ENCODE measurements around the gene GMDS. TPM values are rescaled to one million over a fixed set of nuclear protein-coding genes. Genes with fewer than 3 reads are reported as not detected.

Gene GMDS
- total and polyA plus RNA-seq, 2 of the 8 experiments (the other 6 are each of a cell fraction or from before 2014, with no cell fraction given), result 16.8 to 50.0 TPM

DNA sequence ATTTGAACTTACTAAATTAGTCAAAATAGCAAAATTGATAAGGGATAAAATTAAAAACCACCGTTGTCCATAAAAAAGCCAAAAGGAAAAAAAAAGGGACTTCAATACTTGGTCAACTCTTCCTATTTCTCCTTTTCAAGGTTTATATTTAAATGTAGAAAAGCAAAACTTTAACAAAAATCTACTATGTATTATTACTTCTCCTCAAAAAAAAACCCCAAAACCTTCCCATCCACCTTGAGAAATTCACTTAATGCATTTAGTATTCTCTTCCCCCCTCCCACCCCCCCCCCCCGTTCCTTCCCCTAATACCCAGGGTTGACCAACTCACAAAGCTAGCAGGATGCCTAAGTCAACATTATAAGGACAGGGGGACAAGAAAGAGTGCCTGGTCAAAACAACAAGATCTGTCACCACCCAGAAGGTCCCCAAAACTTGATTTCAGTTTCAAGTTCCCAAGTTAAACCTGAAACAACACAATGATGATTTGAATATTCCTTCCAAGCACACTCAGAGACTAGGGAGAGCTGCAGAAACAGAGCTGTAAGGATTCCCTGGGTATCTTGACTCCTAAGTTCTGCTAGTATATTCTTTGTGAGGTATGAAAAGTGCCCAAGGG is 14.6 kb downstream of the GMDS start (continued):
- TF ChIP-seq, protein P1, sequence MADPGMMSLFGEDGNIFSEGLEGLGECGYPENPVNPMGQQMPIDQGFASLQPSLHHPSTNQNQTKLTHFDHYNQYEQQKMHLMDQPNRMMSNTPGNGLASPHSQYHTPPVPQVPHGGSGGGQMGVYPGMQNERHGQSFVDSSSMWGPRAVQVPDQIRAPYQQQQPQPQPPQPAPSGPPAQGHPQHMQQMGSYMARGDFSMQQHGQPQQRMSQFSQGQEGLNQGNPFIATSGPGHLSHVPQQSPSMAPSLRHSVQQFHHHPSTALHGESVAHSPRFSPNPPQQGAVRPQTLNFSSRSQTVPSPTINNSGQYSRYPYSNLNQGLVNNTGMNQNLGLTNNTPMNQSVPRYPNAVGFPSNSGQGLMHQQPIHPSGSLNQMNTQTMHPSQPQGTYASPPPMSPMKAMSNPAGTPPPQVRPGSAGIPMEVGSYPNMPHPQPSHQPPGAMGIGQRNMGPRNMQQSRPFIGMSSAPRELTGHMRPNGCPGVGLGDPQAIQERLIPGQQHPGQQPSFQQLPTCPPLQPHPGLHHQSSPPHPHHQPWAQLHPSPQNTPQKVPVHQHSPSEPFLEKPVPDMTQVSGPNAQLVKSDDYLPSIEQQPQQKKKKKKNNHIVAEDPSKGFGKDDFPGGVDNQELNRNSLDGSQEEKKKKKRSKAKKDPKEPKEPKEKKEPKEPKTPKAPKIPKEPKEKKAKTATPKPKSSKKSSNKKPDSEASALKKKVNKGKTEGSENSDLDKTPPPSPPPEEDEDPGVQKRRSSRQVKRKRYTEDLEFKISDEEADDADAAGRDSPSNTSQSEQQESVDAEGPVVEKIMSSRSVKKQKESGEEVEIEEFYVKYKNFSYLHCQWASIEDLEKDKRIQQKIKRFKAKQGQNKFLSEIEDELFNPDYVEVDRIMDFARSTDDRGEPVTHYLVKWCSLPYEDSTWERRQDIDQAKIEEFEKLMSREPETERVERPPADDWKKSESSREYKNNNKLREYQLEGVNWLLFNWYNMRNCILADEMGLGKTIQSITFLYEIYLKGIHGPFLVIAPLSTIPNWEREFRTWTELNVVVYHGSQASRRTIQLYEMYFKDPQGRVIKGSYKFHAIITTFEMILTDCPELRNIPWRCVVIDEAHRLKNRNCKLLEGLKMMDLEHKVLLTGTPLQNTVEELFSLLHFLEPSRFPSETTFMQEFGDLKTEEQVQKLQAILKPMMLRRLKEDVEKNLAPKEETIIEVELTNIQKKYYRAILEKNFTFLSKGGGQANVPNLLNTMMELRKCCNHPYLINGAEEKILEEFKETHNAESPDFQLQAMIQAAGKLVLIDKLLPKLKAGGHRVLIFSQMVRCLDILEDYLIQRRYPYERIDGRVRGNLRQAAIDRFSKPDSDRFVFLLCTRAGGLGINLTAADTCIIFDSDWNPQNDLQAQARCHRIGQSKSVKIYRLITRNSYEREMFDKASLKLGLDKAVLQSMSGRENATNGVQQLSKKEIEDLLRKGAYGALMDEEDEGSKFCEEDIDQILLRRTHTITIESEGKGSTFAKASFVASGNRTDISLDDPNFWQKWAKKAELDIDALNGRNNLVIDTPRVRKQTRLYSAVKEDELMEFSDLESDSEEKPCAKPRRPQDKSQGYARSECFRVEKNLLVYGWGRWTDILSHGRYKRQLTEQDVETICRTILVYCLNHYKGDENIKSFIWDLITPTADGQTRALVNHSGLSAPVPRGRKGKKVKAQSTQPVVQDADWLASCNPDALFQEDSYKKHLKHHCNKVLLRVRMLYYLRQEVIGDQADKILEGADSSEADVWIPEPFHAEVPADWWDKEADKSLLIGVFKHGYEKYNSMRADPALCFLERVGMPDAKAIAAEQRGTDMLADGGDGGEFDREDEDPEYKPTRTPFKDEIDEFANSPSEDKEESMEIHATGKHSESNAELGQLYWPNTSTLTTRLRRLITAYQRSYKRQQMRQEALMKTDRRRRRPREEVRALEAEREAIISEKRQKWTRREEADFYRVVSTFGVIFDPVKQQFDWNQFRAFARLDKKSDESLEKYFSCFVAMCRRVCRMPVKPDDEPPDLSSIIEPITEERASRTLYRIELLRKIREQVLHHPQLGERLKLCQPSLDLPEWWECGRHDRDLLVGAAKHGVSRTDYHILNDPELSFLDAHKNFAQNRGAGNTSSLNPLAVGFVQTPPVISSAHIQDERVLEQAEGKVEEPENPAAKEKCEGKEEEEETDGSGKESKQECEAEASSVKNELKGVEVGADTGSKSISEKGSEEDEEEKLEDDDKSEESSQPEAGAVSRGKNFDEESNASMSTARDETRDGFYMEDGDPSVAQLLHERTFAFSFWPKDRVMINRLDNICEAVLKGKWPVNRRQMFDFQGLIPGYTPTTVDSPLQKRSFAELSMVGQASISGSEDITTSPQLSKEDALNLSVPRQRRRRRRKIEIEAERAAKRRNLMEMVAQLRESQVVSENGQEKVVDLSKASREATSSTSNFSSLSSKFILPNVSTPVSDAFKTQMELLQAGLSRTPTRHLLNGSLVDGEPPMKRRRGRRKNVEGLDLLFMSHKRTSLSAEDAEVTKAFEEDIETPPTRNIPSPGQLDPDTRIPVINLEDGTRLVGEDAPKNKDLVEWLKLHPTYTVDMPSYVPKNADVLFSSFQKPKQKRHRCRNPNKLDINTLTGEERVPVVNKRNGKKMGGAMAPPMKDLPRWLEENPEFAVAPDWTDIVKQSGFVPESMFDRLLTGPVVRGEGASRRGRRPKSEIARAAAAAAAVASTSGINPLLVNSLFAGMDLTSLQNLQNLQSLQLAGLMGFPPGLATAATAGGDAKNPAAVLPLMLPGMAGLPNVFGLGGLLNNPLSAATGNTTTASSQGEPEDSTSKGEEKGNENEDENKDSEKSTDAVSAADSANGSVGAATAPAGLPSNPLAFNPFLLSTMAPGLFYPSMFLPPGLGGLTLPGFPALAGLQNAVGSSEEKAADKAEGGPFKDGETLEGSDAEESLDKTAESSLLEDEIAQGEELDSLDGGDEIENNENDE (IDR thresholded peaks at IDR 0.05; ENCODE audit: insufficient replicate concordance, low read length), result no peak
- TF ChIP-seq, protein P2, sequence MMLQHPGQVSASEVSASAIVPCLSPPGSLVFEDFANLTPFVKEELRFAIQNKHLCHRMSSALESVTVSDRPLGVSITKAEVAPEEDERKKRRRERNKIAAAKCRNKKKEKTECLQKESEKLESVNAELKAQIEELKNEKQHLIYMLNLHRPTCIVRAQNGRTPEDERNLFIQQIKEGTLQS (IDR thresholded peaks at IDR 0.05; ENCODE audit: insufficient read depth, low read depth, low read length), result no peak
- TF ChIP-seq, protein P3, sequence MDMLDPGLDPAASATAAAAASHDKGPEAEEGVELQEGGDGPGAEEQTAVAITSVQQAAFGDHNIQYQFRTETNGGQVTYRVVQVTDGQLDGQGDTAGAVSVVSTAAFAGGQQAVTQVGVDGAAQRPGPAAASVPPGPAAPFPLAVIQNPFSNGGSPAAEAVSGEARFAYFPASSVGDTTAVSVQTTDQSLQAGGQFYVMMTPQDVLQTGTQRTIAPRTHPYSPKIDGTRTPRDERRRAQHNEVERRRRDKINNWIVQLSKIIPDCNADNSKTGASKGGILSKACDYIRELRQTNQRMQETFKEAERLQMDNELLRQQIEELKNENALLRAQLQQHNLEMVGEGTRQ (IDR thresholded peaks at IDR 0.05; ENCODE audit: low read length), result no peak
- no peak for TF ChIP-seq POU5F1 (IDR thresholded peaks at IDR 0.05; ENCODE audit: low read depth, low read length)
- no peak for TF ChIP-seq ASH2L (IDR thresholded peaks at IDR 0.05; ENCODE audit: low read length)
- TF ChIP-seq NRF1 (IDR thresholded peaks at IDR 0.05; ENCODE audit: low read depth, low read length), result no peak
